Erythroblast (primary cell): ENCODE data around the gene TMEM164.

Experiments used
- GATA1 ChIP-seq: IDR thresholded peaks from 2 replicates; pipeline ENCODE4 v1.6.1; 2011; ENCODE audit warnings: low read depth, mild to moderate bottlenecking, control low read depth, low read length, moderate library complexity
- POLR2A ChIP-seq: IDR thresholded peaks from 2 replicates; pipeline ENCODE4 v1.6.1; 2011; ENCODE audit warnings: mild to moderate bottlenecking, low read length

DNA sequence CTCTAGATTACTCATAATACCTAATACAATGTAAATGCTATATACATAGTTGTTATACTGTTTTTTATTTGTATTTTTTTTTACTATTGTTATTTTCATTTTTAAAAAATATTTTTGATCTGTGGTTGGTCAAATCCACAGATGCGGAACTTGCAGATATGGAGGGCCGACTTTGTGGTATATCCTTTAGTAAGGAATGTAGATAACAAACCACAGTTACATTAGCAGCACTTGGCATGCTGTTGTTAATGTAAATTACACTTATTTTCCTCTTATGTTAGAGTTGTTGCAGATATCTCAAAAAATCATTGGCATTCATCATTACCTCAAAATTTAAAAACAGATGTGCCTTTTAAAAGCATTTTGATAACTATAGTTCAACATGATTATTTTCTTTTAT is 151.0 kb downstream of the TMEM164 start:
- TF ChIP-seq POLR2A (no peak), GATA1 (no peak)
